ENCODE measurements around the gene TBC1D9.
A peak's percentile ranks its signal among the peaks of the same experiment; 100 is the strongest.
"Not testable (repeated sequence)": the region's sequence is repeated elsewhere in the genome, so short reads cannot be mapped to it uniquely, and the experiment has no call there.

The TBC1D9 gene

GRCh38 chr4:140752291-140753068 is 3.7 kb downstream of the TBC1D9 start:
- DNase-seq, result no peak

- no peak for DNase-seq
Measured at GRCh38 chr4:140750470-140750869, 5.7 kb downstream of the TBC1D9 start.

- no peak for DNase-seq
Measured at GRCh38 chr4:140748171-140748570, 8.0 kb downstream of the TBC1D9 start.

GRCh38 chr4:140746546-140746945 is 9.6 kb downstream of the TBC1D9 start:
- DNase-seq, result not testable (repeated sequence)

- no peak for DNase-seq
Measured at GRCh38 chr4:140744421-140744820, 11.8 kb downstream of the TBC1D9 start.

GRCh38 chr4:140743194-140743931 is 12.8 kb downstream of the TBC1D9 start:
- DNase-seq, result peak; percentile 61

GRCh38 chr4:140742838-140743193 is 13.4 kb downstream of the TBC1D9 start:
- DNase-seq, result no peak

- no peak for DNase-seq
Measured at GRCh38 chr4:140740906-140741670, 15.1 kb downstream of the TBC1D9 start.

GRCh38 chr4:140740422-140740821 is 15.8 kb downstream of the TBC1D9 start:
- DNase-seq, result no peak

GRCh38 chr4:140739971-140740370 is 16.2 kb downstream of the TBC1D9 start:
- no peak for DNase-seq

GRCh38 chr4:140738139-140738538 is 18.0 kb downstream of the TBC1D9 start:
- DNase-seq, result no peak

- no peak for DNase-seq
Measured at GRCh38 chr4:140736669-140737343, 19.4 kb downstream of the TBC1D9 start.

- no peak for DNase-seq
Measured at GRCh38 chr4:140735779-140736391, 20.3 kb downstream of the TBC1D9 start.

GRCh38 chr4:140735317-140735716 is 20.9 kb downstream of the TBC1D9 start:
- no peak for DNase-seq

GRCh38 chr4:140732780-140733179 is 23.4 kb downstream of the TBC1D9 start:
- DNase-seq, result no peak

- DNase-seq, result no peak
Measured at GRCh38 chr4:140729344-140730049, 26.7 kb downstream of the TBC1D9 start.

GRCh38 chr4:140726776-140727500 is 29.2 kb downstream of the TBC1D9 start:
- DNase-seq, result no peak

- DNase-seq, result no peak
Measured at GRCh38 chr4:140725556-140725955, 30.6 kb downstream of the TBC1D9 start.

GRCh38 chr4:140724760-140725159 is 31.4 kb downstream of the TBC1D9 start:
- DNase-seq, result no peak

- no peak for DNase-seq
Measured at GRCh38 chr4:140720387-140721304, 35.5 kb downstream of the TBC1D9 start.

Data from eye (tissue), 1 donor.